NCI-H2196 (cell line): ENCODE measurements around the gene HDLBP.

Experiments used
- DNase-seq: peaks from one replicate; lab custom pipeline; 2025; ENCODE audit not compliant: unreplicated experiment; lab: John Stamatoyannopoulos, UW

Gene HDLBP

DNA sequence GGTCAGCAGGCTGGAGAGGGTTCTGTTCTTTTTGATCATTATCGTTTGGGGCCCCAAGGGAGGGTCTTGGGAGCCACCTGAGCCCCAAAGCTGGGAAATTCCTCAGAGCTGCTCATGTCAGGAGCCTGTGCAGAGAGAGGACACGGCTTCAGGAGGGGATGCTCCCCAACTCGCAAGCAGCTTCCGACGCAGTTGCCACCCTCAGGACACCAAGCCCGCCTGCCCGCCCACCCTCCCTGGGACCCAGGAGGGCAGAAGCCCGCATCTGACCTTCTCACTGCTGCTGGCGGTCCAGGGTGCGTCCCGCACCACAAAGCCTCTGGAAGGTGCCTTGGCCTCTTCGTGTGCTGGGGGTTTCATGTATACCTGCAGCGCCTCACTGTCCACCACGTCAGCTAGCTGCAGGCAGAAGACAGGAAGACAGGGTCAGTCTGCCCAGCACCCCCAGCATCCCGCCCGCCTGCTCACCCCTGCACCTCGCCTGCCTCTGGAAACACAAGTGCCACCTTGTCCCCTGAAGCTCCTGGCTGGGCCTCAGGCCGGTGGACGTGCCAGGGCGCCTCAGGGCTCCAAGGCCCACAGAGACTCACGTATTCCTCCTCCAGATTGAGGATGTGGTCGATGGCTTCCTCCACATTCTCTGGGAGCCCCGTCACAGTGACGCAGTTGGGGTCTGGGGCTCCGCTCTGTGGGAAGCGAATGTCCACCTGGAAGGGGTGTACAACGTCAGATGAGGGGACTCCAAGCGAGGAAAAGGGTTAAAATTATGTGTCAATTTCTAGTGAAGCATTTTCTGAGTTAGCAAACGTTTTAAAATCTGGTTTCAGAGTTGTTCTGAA lies 85.7 kb downstream of the HDLBP start:
- no peak for DNase-seq

DNA sequence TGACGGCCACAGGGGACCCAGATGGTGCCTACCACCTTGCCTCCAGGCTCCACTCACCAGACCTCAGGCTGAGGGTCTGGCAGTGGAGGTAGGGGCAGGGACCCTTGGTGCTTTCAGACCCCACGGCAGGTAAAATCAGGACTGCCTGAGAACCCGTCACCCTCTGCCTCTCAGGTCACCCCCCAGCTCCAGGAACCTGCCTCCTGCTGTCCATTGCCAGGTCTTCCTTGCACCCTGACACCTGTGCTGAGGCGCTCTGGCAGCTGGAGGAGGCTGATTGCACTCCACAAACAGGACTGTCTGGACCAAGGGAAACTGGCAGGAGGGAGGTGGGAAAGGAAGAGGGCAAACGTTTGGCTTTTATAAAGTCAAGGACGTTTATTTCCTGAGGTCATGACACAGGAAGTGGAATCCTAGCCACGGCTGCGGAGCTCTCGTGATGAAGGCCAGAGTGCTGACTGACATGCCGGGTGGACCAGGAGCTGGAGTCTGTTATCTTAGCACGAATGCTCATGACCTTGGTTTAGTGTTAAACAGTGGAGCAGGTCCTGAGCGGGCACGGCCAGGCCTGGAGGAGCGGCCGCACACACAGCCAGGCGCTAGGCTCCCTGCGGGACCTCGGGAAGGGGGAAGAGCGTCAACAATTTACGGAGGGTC lies 86.5 kb downstream of the HDLBP start:
- no peak for DNase-seq

DNA sequence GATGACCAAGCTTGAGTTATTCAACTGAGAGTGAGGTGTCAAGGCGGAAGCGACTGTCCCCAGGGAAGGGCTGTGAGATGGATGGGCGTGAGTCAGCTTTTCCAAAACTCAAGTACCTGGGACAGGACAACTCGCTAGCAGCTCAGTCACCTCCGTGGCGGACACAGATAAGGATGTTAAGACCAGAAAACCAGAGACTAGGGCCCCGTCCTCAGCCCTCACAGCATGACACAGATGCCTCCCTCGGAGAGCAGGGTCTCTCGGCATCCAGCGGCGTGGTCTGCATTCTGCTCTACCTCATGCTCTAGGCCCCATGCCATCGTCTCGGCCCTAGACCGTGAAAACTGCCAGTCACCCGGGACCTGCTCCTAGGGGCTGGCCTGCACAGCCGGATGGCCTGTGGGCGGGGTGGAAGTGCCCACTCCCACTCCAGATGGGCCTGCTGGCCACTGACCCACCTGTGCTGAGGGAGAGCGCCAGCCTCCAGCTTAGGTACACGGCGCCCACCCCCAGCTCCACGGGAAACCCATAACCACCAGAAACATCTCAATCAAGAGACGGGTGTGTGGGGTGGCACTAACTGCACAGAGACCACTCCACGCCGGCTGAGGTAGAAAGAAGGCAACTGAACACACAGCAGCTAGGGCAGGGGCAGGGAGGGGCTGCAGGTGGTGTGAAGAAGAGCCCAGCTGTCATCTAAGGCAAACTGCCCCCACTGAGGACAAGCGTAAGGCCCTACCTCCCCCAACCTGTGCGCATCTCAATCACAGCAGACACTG lies 87.2 kb downstream of the HDLBP start:
- DNase-seq = no peak

DNA sequence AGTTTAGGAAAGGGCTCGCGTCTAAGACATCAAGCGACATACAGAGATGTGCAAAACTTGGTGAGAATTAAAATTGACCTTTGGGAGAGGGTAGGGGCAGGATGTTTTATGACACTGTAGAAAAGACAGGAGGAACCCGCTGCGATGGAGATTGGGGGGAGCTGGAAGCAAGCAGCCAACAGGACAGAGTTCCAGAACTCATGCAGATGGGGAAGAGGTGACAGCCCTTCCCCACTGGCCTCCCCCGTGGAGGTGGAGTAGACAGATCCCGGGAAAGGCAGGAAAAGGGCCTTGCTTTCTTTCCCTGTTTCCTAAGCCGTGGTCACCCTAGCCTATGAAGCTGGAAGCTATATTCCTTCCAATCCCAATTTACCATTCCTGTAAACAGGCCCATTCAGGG lies 87.9 kb downstream of the HDLBP start:
- DNase-seq = no peak

DNA sequence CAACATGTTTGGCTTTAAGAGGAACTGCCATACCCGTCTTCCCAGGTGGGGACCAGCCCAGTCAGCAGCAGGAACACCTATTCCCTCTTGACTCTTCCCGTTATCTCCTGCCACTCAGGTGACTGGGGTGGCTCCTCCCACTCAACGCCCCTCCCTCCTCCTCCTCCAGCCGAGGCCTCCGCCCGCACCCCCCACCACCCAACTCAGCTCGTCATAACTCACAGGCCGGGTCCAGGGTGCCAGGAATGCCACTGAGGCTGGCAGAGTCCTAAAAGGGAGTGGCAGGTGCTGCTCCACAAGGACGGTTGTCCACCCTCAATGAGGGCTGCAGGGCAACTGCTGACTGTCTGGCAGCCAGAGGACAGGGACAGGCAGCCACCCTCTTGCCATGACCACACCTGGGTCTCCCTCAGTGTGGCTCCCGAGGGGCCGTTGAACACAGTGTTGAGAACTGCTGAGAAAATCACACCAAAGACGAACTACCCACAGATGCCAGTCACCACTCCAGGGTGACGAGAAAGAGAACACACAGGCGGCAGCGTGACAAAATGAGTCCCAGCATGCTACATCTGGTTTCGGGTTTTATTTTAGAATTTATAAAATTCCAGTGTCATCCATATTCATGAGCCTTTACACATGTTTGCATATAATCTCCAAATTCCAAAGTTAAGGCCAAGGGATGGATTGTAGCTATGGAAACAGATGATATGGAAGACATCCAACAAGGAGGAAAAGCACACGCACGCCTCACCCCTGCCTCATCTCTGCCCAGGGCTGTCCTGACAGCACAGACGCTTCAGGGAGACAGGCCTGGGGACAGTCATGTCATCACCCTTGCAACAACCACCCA lies 88.5 kb downstream of the HDLBP start:
- DNase-seq = no peak

DNA sequence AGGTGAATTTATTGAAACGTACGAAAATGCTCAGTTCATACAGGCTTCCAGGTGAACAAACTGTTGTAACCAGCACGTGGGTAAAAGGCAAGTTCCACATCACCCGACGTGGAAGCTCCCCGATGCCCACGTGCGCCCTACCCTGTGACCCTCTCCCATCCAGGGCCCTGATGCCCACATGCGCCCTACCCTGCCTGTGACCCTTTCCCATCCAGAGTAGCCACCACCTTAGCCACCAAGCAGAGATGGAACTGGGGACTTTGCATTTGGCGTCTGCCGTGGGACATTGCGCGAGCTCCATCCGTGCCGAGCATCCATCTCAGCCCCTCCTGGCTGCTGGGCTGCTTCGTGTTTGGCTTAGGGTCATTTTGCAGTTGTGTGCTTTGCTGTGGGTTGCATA lies 89.5 kb downstream of the HDLBP start:
- no peak for DNase-seq

DNA sequence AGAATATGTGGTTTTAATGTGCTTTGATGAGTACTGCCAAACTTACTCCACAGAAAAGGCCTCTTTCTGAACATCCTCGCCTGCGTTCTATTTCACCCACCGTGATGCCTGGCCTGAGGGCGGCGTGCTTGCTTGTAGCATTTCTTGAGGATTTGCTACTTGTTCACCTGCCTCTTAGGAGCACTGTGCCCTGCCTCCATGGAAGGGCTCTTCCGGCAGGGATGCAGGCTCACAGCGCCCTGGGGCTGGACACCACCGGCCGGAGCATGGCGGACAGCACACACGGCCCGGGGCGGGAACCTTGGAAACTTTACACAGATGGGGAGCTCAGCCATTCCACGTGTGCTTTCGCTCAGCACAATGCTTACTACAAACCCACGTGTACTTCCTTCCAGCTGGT lies 89.9 kb downstream of the HDLBP start:
- no peak for DNase-seq

DNA sequence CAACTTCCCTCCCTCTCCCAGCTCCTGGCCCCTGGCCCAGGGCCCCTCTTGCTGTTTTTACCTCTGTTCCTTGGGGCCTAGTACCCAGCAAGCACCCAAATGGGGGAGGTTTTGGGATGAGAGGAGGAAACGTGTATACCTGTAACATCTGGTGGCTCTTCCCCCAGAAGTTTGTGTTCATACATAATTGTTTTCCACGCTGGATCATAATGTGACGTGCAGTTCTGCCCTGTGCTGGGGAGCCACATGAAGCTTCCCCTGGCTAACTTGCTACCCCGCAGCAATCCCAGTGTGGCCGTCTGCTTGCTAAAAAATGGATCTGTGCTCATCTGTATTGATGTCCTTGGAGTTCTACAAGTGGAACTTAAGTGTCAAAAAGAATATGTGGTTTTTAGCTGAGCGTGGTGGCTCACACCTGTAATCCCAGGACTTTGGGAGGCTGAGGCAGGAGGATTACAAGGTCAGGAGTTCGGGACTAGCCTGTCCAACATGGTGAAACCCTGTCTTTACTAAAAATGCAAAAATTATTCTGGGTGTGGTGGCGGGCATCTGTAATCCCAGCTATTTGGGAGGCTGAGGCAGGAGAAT lies 90.5 kb downstream of the HDLBP start:
- DNase-seq = no peak

DNA sequence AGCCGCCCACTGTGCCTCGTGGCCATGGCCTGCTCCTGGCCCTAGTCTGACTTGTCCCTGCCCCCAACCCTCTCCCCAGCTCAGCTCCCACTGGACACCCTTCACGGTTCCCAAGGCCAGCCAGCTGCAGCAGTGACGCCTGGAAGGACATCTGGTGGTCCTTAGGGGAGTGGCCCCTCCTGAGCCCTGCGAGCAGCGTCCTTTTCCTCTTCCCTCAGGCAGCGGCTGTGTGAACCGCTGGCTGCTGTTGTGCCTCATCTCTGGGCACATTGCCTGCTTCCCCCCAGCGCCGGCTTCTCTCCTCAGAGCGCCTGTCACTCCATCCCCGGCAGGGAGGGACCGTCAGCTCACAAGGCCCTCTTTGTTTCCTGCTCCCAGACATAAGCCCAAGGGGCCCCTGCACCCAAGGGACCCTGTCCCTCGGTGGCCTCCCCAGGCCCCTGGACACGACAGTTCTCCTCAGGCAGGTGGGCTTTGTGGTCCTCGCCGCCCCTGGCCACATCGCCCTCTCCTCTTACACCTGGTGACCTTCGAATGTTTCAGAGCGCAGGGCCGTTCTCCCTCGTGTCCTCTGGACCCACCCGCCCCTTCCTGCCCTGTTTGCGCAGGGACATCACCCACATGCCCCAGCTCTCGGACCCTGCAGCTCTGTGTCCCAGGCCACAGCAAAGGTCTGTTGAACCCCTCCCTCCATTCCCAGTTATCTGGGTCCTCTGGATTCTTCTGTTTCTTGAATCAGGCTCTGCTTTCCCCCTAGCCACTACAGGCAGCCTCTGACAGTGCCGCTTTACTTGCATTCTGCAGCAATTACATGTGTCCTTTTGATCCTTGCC lies 91.2 kb downstream of the HDLBP start:
- DNase-seq = no peak

DNA sequence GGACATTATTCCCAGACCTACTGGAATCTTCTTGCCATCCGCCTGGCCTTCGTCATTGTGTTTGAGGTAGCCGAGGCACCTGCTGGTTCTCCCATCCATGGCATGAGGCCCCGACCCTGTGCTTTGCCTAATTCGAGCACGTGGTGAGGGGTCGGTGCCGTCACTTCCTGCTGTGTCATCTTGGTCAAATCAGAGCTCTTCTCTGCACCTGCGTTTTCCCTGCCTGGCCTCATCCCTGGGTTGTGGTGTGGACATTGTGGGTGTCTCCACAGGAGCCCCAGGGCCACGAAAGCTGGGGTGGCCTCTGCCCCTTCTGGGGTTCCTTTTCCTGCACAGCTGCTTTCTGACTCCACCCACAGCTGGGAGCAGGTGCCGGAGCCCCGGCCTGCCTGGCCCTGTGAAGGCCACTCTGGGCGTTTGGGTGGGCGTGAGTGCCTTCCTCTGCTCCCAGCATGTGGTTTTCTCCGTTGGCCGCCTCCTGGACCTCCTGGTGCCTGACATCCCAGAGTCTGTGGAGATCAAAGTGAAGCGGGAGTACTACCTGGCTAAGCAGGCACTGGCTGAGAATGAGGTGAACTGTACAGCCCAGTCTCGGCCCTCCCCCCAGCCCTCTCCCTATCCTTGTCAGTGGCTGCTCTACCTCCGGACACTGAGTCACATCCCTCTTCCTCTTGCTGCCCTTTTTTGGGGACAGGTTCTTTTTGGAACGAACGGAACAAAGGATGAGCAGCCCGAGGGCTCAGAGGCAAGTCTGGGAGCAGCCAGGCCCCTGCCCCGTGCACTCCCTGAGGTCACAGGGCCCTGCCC lies 92.1 kb downstream of the HDLBP start:
- DNase-seq = no peak

DNA sequence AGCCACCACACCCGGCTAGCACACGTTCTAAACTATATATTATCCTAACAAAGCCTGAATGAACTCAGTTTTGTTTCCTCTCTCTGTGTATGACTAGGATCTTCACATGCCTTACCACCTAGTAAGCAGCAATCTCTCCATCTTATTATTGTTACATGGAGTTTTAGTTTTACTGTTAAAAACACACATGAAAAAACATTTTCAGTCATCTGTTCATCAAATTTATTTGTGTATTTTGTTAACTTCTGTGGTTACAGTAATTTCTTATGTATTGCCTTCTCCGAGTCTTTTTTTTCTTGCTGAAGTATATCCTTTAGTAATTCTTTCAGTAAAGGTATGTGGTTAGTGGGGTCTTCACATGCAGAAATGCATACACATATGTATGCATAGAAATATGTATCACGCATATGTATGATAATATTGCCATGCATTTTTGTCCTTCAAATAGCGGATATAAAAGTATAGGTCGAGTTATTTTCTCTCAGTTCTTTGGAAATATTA lies 95.6 kb downstream of the HDLBP start:
- DNase-seq = no peak

DNA sequence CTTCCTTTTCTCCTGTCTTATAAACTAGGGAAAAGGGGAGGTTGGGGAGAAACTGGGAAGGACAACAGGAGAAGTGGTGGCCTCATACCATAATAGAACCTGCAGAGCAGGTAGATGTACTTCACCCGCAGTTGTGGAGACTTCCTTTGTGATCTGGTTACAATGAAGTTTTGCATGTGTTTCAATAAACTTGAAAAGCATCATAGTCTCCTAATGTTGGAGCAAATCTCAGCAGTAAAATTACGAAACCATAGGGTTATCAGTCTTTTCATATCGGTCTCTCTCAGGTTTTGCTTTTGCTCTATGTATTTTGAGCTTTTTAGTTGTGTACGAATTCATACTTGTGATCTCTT lies 96.5 kb downstream of the HDLBP start:
- DNase-seq = no peak

DNA sequence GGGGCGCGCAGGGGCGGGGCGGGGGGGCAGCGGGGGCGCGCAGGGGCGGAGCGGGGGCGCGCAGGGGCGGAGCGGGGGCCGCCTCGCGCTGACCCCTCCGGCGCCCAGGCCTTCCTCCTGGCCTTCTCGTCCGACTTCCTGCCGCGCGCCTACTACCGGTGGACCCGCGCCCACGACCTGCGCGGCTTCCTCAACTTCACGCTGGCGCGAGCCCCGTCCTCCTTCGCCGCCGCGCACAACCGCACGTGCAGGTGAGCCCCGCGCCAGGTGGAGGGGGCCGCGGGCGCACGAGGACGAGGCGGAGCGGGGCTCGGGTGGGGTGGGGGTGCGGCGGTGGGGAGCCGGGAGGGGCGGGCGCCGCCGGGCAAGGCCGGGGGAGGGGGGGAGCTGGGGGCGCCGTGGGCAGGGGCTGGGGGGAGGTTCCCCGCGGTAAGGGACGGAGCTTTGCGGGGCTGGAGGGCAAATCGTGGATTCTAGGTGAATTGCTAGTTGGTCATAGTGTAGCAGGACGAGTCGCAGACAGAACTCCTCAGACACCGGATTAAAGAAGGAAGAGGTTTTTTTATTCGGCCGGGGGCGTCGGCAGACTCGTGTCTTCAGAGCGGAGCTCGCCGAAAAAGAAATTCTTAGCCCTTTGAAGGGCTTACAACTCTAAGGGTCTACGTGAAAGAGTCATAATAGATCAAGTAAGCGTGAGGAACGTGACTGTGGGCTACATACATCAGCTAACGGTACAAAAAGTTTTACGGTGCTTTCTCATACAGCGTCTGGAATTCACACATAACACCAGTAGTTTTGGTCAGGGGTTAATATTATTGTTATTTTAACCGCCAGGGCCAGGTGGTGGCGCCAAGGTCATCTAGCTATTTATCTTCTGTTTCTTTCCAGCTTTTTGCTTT lies 97.1 kb downstream of the HDLBP start:
- DNase-seq = peak; percentile 48

DNA sequence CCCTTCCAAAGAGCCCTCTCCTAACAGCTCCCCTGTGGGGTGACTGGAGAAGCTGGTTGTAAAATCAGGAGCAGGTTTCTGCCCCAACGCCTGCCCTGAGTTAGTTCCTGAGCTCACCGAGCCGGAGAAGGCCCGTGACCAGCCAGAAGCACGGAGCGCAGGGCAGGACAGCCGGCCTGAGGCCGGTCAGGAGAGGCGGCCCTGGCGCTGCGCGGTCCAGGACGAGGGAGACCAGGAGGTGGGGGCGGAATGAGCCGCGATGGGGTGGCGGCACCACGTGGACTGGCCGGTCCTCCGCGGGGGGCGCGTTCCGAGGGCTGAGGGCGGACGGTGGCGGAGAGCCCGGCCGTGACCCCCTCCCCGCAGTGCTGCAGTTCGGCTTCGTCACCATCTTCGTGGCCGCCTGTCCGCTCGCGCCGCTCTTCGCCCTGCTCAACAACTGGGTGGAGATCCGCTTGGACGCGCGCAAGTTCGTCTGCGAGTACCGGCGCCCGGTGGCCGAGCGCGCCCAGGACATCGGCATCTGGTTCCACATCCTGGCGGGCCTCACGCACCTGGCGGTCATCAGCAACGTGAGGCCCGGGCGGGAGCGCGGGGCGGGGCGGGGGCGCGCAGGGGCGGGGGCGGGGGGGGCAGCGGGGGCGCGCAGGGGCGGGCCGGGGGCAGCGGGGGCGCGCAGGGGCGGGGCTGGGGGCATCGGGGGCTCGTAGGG lies 98.0 kb downstream of the HDLBP start:
- peak; percentile 82 for DNase-seq

DNA sequence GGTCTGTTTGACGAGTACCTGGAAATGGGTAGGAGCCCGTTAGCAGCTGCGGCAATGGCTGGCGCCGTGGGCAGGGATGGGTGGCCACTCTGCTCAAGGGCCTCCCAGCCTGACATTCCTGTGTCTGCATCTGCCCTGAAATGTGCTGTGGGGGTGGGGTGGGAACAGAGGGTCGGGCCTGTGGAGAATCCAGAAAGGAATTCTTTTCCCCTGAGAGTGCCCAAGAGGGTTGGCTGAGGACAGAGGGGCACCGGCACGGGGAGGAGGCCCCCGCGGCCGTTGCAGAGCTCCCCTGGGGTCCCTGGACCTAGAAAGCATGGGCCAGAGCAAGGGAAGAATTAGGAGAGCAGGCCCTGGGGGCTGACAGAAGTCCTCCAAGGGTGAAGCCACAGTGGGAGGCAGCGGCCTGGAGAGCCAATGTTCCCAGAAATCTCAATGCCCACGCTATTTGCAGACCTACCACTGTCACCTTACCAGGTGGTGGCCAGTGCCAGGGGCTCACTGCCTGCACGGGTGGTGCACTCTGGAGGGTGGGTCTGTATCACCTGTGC lies 99.2 kb downstream of the HDLBP start:
- DNase-seq = no peak

DNA sequence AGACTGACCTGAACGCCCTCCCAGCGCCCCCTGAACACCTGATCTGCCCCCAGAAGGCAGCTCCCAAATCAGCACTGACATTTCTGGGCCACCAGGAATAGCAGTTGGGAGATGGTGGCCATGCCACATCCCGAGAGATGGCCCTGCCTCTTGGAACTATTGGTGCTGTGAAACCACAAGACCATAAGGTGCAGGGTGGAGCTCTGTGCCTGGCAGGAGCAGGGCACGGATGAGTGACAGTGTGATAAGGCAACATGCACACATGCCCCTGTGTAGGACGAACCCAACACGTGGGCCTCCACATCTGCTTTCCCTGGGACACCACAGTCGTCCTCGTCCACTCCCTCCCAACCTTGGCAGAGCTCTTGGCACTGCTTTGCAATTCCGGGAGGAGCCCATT lies 100.1 kb downstream of the HDLBP start:
- DNase-seq = no peak

DNA sequence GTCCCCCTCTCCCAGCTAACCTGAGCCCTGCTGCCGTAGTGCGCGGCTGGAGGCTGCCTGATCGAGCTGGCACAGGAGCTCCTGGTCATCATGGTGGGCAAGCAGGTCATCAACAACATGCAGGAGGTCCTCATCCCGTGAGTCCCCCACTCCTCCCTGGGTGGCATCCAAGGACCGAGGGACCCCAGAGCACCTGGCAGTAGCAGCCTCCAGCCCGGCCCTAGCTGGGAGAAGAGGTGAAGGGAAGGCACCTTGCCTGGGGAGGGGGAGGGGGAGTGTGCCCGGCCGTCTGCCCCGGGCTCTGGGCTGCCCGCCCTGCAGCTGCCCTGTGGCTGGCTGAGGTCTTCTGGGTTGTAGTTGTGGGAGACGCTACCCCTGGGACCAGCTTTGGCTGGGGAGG lies 100.7 kb downstream of the HDLBP start:
- no peak for DNase-seq
